IMR-90 (cell line): ENCODE results near the gene CUTA. TPM values are rescaled to one million over a fixed set of nuclear protein-coding genes. Genes with fewer than 3 reads are reported as not detected.

Source experiments
- ATAC-seq: fragments of 200-7000 bp; cut with Tn5 transposase; 2 replicates; pipeline ENCODE4 v1.9.1; 2020; ENCODE audit warnings: low read depth, mild to moderate bottlenecking, moderate library complexity
- BruUV-seq: library from RNA; stranded (reverse); fragments of 400-500 nt; replicated peaks from 2 replicates; lab custom pipeline; 2021; lab: Mats Ljungman, UMichigan
- CTCF ChIA-PET: fragments of 300-600 bp; formaldehyde crosslinking; extraction: SDS; loops from one replicate; lab custom pipeline; 2021; ENCODE audit warnings: antibody characterized with exemption; lab: Yijun Ruan, JAX
- POLR2A ChIA-PET: fragments of 300-600 bp; sonication (Branson Sonifier 250); formaldehyde crosslinking; loops from one replicate; lab custom pipeline; 2022; ENCODE audit warnings: antibody characterized with exemption; ENCODE audit not compliant: unreplicated experiment; lab: Charles Lee
- DNase-seq: peaks from one replicate; pipeline ENCODE4 v3.0.0; 2013
- H2AFZ ChIP-seq: replicated peaks from 2 replicates; pipeline ENCODE3; 2013; ENCODE audit warnings: low read length, mild to moderate bottlenecking; ENCODE audit not compliant: poor library complexity
- H2AK5ac ChIP-seq: 2 replicates; pipeline ENCODE4 v1.6.1; 2013; ENCODE audit warnings: low read depth, low read length, inconsistent platforms
- H2AK9ac ChIP-seq: replicated peaks from 2 replicates; pipeline ENCODE3; 2013; ENCODE audit warnings: mild to moderate bottlenecking, low read depth, low read length, moderate library complexity; ENCODE audit not compliant: poor library complexity
- H2BK120ac ChIP-seq: 2 replicates; pipeline ENCODE4 v1.6.1; 2013; ENCODE audit warnings: low read depth, low read length, inconsistent platforms
- H2BK15ac ChIP-seq: 3 replicates; pipeline ENCODE4 v1.6.1; 2013; ENCODE audit warnings: low read depth, low read length, inconsistent platforms
- H2BK20ac ChIP-seq: 2 replicates; pipeline ENCODE4 v1.6.1; 2013; ENCODE audit warnings: low read depth, mild to moderate bottlenecking, inconsistent platforms, low read length, moderate library complexity
- H2BK5ac ChIP-seq: 2 replicates; pipeline ENCODE4 v1.6.1; 2013; ENCODE audit warnings: mild to moderate bottlenecking, low read depth, low read length, inconsistent platforms; ENCODE audit not compliant: poor library complexity, severe bottlenecking
- H3K14ac ChIP-seq: replicated peaks from 2 replicates; pipeline ENCODE4 v1.6.1; 2013; ENCODE audit warnings: low read depth, low read length, inconsistent platforms
- H3K18ac ChIP-seq: 2 replicates; pipeline ENCODE4 v1.6.1; 2013; ENCODE audit warnings: low read depth, low read length, control low read depth
- H3K23ac ChIP-seq: 2 replicates; pipeline ENCODE4 v1.6.1; 2013; ENCODE audit warnings: low read depth, low read length, inconsistent platforms
- H3K27ac ChIP-seq: 2 replicates; pipeline ENCODE4 v1.5.1; 2013; ENCODE audit warnings: mild to moderate bottlenecking, control low read depth, low read length; ENCODE audit not compliant: insufficient read depth
- H3K27me3 ChIP-seq: 2 replicates; pipeline ENCODE4 v1.6.1; 2013; ENCODE audit warnings: low read length; ENCODE audit not compliant: control insufficient read depth, insufficient read depth
- H3K36me3 ChIP-seq: 2 replicates; pipeline ENCODE4 v1.6.1; 2013; ENCODE audit warnings: low read length, mixed read lengths; ENCODE audit not compliant: control insufficient read depth, insufficient read depth
- H3K4ac ChIP-seq: 2 replicates; pipeline ENCODE4 v1.6.1; 2013; ENCODE audit warnings: low read depth, low read length, inconsistent platforms
- H3K4me1 ChIP-seq: 2 replicates; pipeline ENCODE4 v1.6.1; 2013; ENCODE audit warnings: low read length, mixed read lengths; ENCODE audit not compliant: control insufficient read depth, insufficient read depth
- H3K4me2 ChIP-seq: 2 replicates; pipeline ENCODE4 v1.6.1; 2013; ENCODE audit warnings: low read depth, mild to moderate bottlenecking, control low read depth, low read length, moderate library complexity
- H3K4me3 ChIP-seq: 2 replicates; pipeline ENCODE4 v1.5.1; 2013; ENCODE audit warnings: low read depth, mild to moderate bottlenecking, control low read depth, low read length, moderate library complexity; ENCODE audit not compliant: insufficient read depth
- H3K56ac ChIP-seq: 2 replicates; pipeline ENCODE4 v1.6.1; 2013; ENCODE audit warnings: low read length, inconsistent platforms; ENCODE audit not compliant: insufficient read depth; ENCODE audit errors: extremely low read depth
- H3K79me1 ChIP-seq, 2 experiments: 2 replicates each; pipeline ENCODE4 v1.6.1; 2013; ENCODE audit warnings: low read length in 2 of 2, inconsistent platforms in 1 of 2, low read depth in 1 of 2
- H3K9ac ChIP-seq: 2 replicates; pipeline ENCODE4 v1.6.1; 2013; ENCODE audit warnings: low read depth, low read length, control low read depth
- H3K9me1 ChIP-seq: 2 replicates; pipeline ENCODE4 v1.6.1; 2013; ENCODE audit warnings: low read length, inconsistent platforms; ENCODE audit not compliant: insufficient read depth
- H3K9me3 ChIP-seq: 2 replicates; pipeline ENCODE4 v1.6.1; 2013; ENCODE audit warnings: low read length; ENCODE audit not compliant: control insufficient read depth, insufficient read depth
- H4K20me1 ChIP-seq: 2 replicates; pipeline ENCODE4 v1.6.1; 2013; ENCODE audit warnings: low read length, inconsistent platforms; ENCODE audit not compliant: insufficient read depth
- H4K5ac ChIP-seq: 2 replicates; pipeline ENCODE4 v1.6.1; 2013; ENCODE audit warnings: mild to moderate bottlenecking, low read depth, low read length, control low read depth
- H4K8ac ChIP-seq, 2 experiments: 2 replicates each; pipeline ENCODE4 v1.6.1; 2013; ENCODE audit warnings: low read depth in 2 of 2, low read length in 2 of 2, control low read depth in 1 of 2, inconsistent platforms in 1 of 2
- H4K91ac ChIP-seq: 2 replicates; pipeline ENCODE4 v1.6.1; 2013; ENCODE audit warnings: low read depth, low read length, inconsistent platforms; ENCODE audit not compliant: insufficient read depth
- CEBPB ChIP-seq: IDR thresholded peaks from 2 replicates; pipeline ENCODE4 v1.6.1; 2012; ENCODE audit warnings: low read depth, low read length, improper control_type of control experiment
- FOS ChIP-seq: fragments of 150-350 bp; IDR thresholded peaks from 2 replicates; pipeline ENCODE4 v1.6.1; 2016; ENCODE audit warnings: low read depth, low read length
- MAZ ChIP-seq: IDR thresholded peaks from 2 replicates; pipeline ENCODE4 v1.6.1; 2012; ENCODE audit warnings: low read depth, mild to moderate bottlenecking, low read length, improper control_type of control experiment, moderate library complexity, borderline replicate concordance
- MXI1 ChIP-seq: IDR thresholded peaks from 2 replicates; pipeline ENCODE4 v1.6.1; 2012; ENCODE audit warnings: low read depth, mild to moderate bottlenecking, low read length, moderate library complexity, borderline replicate concordance
- POLR2A ChIP-seq: IDR thresholded peaks from 2 replicates; pipeline ENCODE4 v1.6.1; 2012; ENCODE audit warnings: mild to moderate bottlenecking, low read depth, low read length
- RFX5 ChIP-seq: IDR thresholded peaks from 2 replicates; pipeline ENCODE4 v1.8.0; 2012; ENCODE audit warnings: low read depth, mild to moderate bottlenecking, low read length, moderate library complexity
- WGBS, 2 experiments: methylation state at CpG; one replicate each; pipeline versions ENCODE4 v1.1.5 to v1.1.7; 2013; ENCODE audit warnings: missing lambda C conversion rate in 2 of 2; ENCODE audit not compliant: insufficient read length in 1 of 2; ENCODE audit errors: extremely low coverage in 2 of 2; 5-methylcytosine and 5-hydroxymethylcytosine counted together
- dilution Hi-C: fragments of 300-500 bp; cut with HindIII; formaldehyde crosslinking; loops from one replicate; pipeline ENCODE4 v1.14.3; 2018; ENCODE audit warnings: low sequenced_read_pairs; ENCODE audit not compliant: unreplicated experiment
- in situ Hi-C: fragments of 300-500 bp; cut with MboI; formaldehyde crosslinking; loops from 3 replicates; pipeline ENCODE4 v1.14.3; 2019; ENCODE audit warnings: low sequenced_read_pairs, inconsistent platforms, mixed read lengths
- intact Hi-C: fragments of 100-400 bp; cut with micrococcal nuclease; formaldehyde crosslinking; loops from 2 replicates; pipeline ENCODE4 v1.10.0; 2022
- polyA plus RNA-seq, 3 experiments: library from polyadenylated mRNA; depleted of rRNA; stranded (reverse); fragments of >200 nt; gene quantifications; 2 replicates each; pipeline ENCODE4 v1.2.3, GENCODE V29; 2012; ENCODE audit warnings: low replicate concordance in 1 of 3
- total RNA-seq: library from RNA; depleted of rRNA; stranded (reverse); fragments of >200 nt; gene quantifications from 2 replicates; pipeline ENCODE4 v1.2.3, GENCODE V29; 2012

The CUTA gene
- total and polyA plus RNA-seq, 2 of the 4 experiments (the other 2 are of a cell fraction) = 136 to 427 TPM

DNA sequence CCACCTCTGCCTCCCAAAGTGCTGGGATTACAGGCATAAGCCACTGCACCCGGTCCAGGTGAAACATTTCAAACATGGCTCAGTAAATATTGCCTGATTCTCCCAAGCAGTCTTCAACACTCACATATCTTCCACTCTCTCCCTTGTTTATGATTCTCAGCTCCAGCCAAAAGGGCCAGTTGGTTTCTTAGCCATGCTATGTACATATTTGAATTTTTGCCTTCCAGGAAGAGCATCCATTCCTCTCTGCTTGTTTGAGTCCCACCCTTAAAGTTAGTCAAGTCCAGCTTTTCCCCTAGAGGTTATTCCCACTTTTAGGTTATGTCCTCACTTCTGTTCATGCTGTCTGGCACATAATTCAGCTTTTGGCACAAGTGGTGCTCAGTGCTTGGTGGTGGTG is 20.4 kb downstream of the CUTA start:
- dilution Hi-C loops = no loop called here
- H2BK20ac ChIP-seq = no peak overlapping the region
- no peak overlapping the region for H3K9ac ChIP-seq
- in situ Hi-C loops = no loop called here
- no peaks in the 10 kb centered on the region for H3K4me1 ChIP-seq
- H3K79me1 ChIP-seq = peaks cover 23 to 38% of the 10 kb centered on the region in 2 experiments
- no peak overlapping the region for H4K91ac ChIP-seq
- no peaks in the 10 kb centered on the region for H3K27me3 ChIP-seq
- TF ChIP-seq CEBPB (no peak), RFX5 (no peak), MXI1 (no peak), POLR2A (no peak), FOS (no peak), MAZ (no peak)
- H3K36me3 ChIP-seq = peaks cover 2% of the 10 kb centered on the region; the same call in 1 of the 2 replicates
- H3K14ac ChIP-seq = no peak overlapping the region
- H3K56ac ChIP-seq = no peak overlapping the region
- no peaks in the 10 kb centered on the region; the same call in none of the 2 replicates for H4K20me1 ChIP-seq
- peak overlapping the region; percentile 7; the same call in 1 of the 2 replicates for H3K27ac ChIP-seq
- no peak overlapping the region for H2AFZ ChIP-seq
- H3K4me3 ChIP-seq = no peak overlapping the region
- no peak for ATAC-seq
- H3K9me3 ChIP-seq = no peaks in the 10 kb centered on the region
- CTCF ChIA-PET = no interaction called here
- H3K4me2 ChIP-seq = no peak overlapping the region
- no peak overlapping the region for H2BK15ac ChIP-seq
- H2AK9ac ChIP-seq = no peak overlapping the region
- H4K8ac ChIP-seq = peak overlapping the region in 1 of 2 experiments; percentile 90; a peak in 2 of 4 replicates
- no peak overlapping the region for H2AK5ac ChIP-seq
- H3K9me1 ChIP-seq = peaks cover 3% of the 10 kb centered on the region; the same call in 1 of the 2 replicates
- intact Hi-C loops = no loop called here
- H2BK5ac ChIP-seq = no peak overlapping the region
- no peak overlapping the region for H3K4ac ChIP-seq
- POLR2A ChIA-PET = no interaction called here
- DNase-seq = no peak
- H3K23ac ChIP-seq = no peak overlapping the region
- H2BK120ac ChIP-seq = no peak overlapping the region
- WGBS, 2 experiments = no CpG with 5 or more reads among the region's 1 CpG
- H3K18ac ChIP-seq = no peak overlapping the region
- peak overlapping the region; percentile 75 for H4K5ac ChIP-seq
- BruUV-seq = no TSS peak
